Transverse colon (tissue), 4 donors: Measurements from ENCODE around the gene ZFAND3. TPM values are rescaled to one million over a fixed set of nuclear protein-coding genes. Genes with fewer than 3 reads are reported as not detected.

Source experiments
- DNase-seq: peaks from one replicate; pipeline ENCODE4 v3.0.0-alpha.2; 2019
- H3K27ac ChIP-seq, 4 donors: fragments of 200-600 bp; sonication (generic); 2 replicates each; pipeline ENCODE4 v1.5.1; 2016 to 2018; ENCODE audit warnings: inconsistent platforms in 4 of 4
- H3K27me3 ChIP-seq: fragments of 200-600 bp; sonication (generic); 2 replicates; pipeline ENCODE4 v1.5.1; 2017; ENCODE audit warnings: inconsistent platforms
- H3K36me3 ChIP-seq, 4 donors: fragments of 200-600 bp; sonication (generic); 2 replicates each; pipeline ENCODE4 v1.5.1; 2017 to 2019; ENCODE audit warnings: inconsistent platforms in 4 of 4
- H3K4me1 ChIP-seq, 4 donors: fragments of 200-600 bp; sonication (generic); 2 replicates each; pipeline ENCODE4 v1.5.1; 2017 to 2020; ENCODE audit warnings: inconsistent platforms in 4 of 4
- H3K4me3 ChIP-seq, 4 donors: fragments of 200-600 bp; sonication (generic); 1 replicate in 1 of 4; 2 replicates in 3 of 4; pipeline versions ENCODE4 v1.5.1 to v1.6.1; 2017 to 2019; ENCODE audit warnings: inconsistent platforms in 4 of 4
- H3K9me3 ChIP-seq, 2 donors: fragments of 200-600 bp; sonication (generic); 2 replicates each; pipeline ENCODE4 v1.5.1; 2017 to 2019; ENCODE audit warnings: inconsistent platforms in 2 of 2
- EP300 ChIP-seq: sonication (generic); formaldehyde crosslinking; IDR thresholded peaks from one replicate; pipeline ENCODE4 v1.6.1; 2017; ENCODE audit warnings: antibody characterized with exemption, low read depth
- POLR2A ChIP-seq: fragments of 450-650 bp; IDR thresholded peaks from one replicate; pipeline ENCODE4 v1.6.1; 2016; ENCODE audit warnings: antibody characterized with exemption, mild to moderate bottlenecking, moderate library complexity
- POLR2AphosphoS5 ChIP-seq, 3 donors: sonication (generic); formaldehyde crosslinking; IDR thresholded peaks; one replicate each; pipeline ENCODE4 v1.6.1; 2016; ENCODE audit warnings: antibody characterized with exemption in 3 of 3
- WGBS, 2 donors: methylation state at CpG; one replicate each; pipeline ENCODE4 v1.1.5; 2018; ENCODE audit warnings: low coverage in 1 of 2; 5-methylcytosine and 5-hydroxymethylcytosine counted together
- in situ Hi-C, 4 donors: fragments of 200-750 bp; cut with MboI; loops; one replicate each; pipeline versions ENCODE4 v1.15.0 to v1.15.1; 2017; ENCODE audit warnings: low sequenced_read_pairs in 3 of 4, low pct_ligation_motif_present in 1 of 4, low pct_unique_long_range_greater_than_20kb in 1 of 4
- intact Hi-C: fragments of 100-400 bp; cut with DNase I; formaldehyde crosslinking; loops from one replicate; pipeline ENCODE4 v1.15.1; 2023; ENCODE audit warnings: low total_unique reads
- total RNA-seq, 4 donors: library from RNA; depleted of rRNA; stranded (reverse); fragments of >200 nt; gene quantifications; one replicate each; pipeline ENCODE4 v1.1.0, GENCODE V29; 2016
- TF ChIP-seq, protein P1 (sequence below), 5 experiments: fragments of 200-600 bp in 3 of 5; fragments of 450-650 bp in 2 of 5; sonication (generic) in 3 of 5; IDR thresholded peaks; 1 replicate in 2 of 5; 2 replicates in 3 of 5; pipeline ENCODE4 v1.5.1; 2016 to 2017; ENCODE audit warnings: antibody characterized with exemption in 5 of 5, inconsistent platforms in 3 of 5, mild to moderate bottlenecking in 2 of 5, moderate library complexity in 1 of 5

ZFAND3 gene
- total RNA-seq, 4 donors from 2014 or later, result 20.5 to 83.4 (median 36.5) TPM

DNA sequence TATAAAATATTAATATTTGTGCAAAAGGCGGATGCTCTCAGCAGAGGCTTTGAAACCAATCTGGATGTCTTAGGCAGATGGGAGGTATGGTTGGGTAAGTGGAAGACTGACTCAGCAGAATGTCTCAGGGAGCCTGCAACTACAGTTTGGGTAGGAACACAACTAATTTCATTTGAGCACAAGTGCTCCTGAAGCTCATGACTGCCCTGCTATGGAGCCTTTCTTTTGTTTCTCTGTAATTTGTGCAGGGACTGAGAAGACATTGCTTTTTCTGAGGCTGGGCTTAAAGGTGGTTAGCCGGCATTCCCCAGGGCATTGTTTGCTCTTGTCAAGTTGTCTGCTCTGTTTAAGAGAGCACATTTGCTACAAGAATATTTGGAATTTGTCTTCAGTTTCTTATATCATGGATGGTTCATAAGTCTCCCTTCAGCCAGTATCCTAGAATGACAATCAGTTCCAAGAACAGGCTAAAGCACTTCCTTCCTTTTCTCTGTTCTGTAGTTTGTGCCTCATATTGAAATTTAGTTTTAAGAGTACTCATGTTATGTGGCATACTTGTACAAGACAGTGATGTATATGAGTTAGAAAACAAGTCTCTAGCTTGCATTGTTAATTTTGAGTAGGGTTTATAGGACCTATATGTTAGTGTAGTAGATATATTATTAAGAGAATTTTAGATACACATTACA, 208.3 kb downstream of the ZFAND3 start:
- Histone ChIP-seq H3K4me3 (no peak overlapping the region), H3K4me1 (peaks cover 0 to 18% (median 8%) of the 10 kb centered on the region in 4 donors), H3K9me3 (no peaks in the 10 kb centered on the region), H3K27ac (no peak overlapping the region), H3K36me3 (no peaks in the 10 kb centered on the region), H3K27me3 (no peaks in the 10 kb centered on the region)
- intact Hi-C loops, result no loop called here
- in situ Hi-C loops, result loop anchor here in 2 of 4 donors (25.0 kb wide), 1 partner anchor 459 kb away; no protein-coding TSS in a partner anchor
- no peak for DNase-seq
- TF ChIP-seq EP300 (no peak), POLR2AphosphoS5 (IDR thresholded peaks at IDR 0.05) (no peak), POLR2A (no peak)
- TF ChIP-seq, protein P1, sequence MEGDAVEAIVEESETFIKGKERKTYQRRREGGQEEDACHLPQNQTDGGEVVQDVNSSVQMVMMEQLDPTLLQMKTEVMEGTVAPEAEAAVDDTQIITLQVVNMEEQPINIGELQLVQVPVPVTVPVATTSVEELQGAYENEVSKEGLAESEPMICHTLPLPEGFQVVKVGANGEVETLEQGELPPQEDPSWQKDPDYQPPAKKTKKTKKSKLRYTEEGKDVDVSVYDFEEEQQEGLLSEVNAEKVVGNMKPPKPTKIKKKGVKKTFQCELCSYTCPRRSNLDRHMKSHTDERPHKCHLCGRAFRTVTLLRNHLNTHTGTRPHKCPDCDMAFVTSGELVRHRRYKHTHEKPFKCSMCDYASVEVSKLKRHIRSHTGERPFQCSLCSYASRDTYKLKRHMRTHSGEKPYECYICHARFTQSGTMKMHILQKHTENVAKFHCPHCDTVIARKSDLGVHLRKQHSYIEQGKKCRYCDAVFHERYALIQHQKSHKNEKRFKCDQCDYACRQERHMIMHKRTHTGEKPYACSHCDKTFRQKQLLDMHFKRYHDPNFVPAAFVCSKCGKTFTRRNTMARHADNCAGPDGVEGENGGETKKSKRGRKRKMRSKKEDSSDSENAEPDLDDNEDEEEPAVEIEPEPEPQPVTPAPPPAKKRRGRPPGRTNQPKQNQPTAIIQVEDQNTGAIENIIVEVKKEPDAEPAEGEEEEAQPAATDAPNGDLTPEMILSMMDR (IDR thresholded peaks at IDR 0.05), result no peak
- 90% methylated on average over 2 of the region's 2 CpGs; no CpG with 5 or more reads in 1 of the 2 donors for WGBS, 2 donors

DNA sequence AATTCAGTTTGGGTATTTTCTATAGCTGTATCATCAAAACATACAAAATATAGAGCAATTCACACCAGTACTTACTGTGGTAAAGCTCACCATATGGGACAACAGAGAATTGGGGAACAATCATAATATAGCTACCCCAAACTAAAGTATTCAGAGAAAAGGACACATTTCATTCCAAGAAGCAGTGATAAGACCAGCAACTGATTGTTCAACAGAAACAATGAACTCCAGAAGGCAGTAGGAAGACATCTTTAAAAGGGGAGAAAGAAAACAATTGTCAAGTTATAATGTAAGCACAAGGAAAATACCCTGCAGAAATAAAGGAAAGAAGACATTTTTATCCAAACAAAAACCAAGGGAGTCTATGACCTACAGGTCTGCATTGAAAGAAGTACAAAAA, 210.9 kb downstream of the ZFAND3 start:
- Histone ChIP-seq H3K9me3 (no peaks in the 10 kb centered on the region), H3K27ac (no peak overlapping the region), H3K27me3 (no peaks in the 10 kb centered on the region), H3K4me1 (peaks cover 0 to 31% (median 20%) of the 10 kb centered on the region in 4 donors), H3K36me3 (no peaks in the 10 kb centered on the region), H3K4me3 (no peak overlapping the region)
- no peak for DNase-seq
- in situ Hi-C loops, result loop anchor here in 2 of 4 donors (25.0 kb wide), 1 partner anchor 457 kb away; no protein-coding TSS in a partner anchor
- intact Hi-C loops, result no loop called here
- TF ChIP-seq, protein P1 (IDR thresholded peaks at IDR 0.05), result no peak
- TF ChIP-seq EP300 (no peak), POLR2A (no peak), POLR2AphosphoS5 (IDR thresholded peaks at IDR 0.05) (no peak)

DNA sequence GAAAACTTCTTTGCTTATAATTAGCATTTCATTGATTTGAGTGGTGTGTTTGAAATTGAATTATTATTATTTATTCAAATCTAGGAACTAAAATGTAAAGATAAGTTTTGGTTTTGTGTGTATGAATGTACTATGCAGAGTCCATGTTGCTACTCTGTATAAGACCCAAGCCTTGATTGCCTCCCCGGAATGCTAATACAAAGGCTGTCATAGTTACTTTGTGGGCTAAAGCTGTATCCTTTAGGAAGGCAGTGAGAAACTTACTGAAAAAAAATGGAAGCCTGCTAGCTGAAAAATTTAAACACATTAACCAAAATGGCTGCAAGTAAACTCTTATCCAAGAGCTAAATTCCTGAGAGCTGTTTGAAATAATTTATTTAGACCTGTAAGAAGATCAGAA, 213.3 kb downstream of the ZFAND3 start:
- Histone ChIP-seq H3K4me1 (peaks cover 0 to 21% (median 11%) of the 10 kb centered on the region in 4 donors), H3K27ac (no peak overlapping the region), H3K4me3 (no peak overlapping the region), H3K36me3 (no peaks in the 10 kb centered on the region), H3K27me3 (no peaks in the 10 kb centered on the region), H3K9me3 (no peaks in the 10 kb centered on the region)
- in situ Hi-C loops (loop anchor here in 2 of 4 donors (25.0 kb wide), 1 partner anchor 455 kb away; no protein-coding TSS in a partner anchor), intact Hi-C loops (no loop called here)
- DNase-seq, result no peak
- 88% methylated on average over 1 of the region's 1 CpG; no CpG with 5 or more reads in 1 of the 2 donors for WGBS, 2 donors
- TF ChIP-seq EP300 (no peak), POLR2A (no peak), POLR2AphosphoS5 (IDR thresholded peaks at IDR 0.05) (no peak)
- TF ChIP-seq, protein P1 (IDR thresholded peaks at IDR 0.05), result no peak

DNA sequence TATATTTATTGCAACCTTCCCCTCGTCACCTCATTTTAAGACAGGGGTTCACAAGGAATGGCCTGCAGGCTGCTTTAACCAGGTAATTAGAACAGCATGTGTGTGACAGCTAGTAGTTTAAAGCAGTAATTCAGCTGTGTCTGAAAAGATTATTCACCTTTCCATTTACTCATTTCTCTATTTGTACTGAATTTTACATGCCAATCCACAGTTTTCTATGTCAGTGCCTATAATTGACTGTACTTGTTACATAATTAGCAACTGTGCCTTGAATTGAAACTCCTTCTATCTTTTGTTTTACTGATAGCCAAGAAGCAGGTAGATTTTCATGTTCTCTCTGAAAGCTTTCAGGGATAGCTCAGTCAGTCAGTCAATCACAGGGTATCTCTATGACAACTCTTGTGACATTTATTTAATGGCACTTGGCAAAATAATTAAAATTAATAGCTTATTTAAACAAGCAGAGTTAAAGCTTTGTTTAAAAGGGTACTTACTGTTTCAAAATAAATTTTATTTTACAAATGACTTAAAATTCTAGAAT, 214.0 kb downstream of the ZFAND3 start:
- H3K9me3 ChIP-seq, result no peaks in the 10 kb centered on the region
- H3K27me3 ChIP-seq, result no peaks in the 10 kb centered on the region
- peaks cover 0 to 18% (median 9%) of the 10 kb centered on the region in 4 donors for H3K4me1 ChIP-seq
- intact Hi-C loops, result no loop called here
- in situ Hi-C loops, result loop anchor here in 2 of 4 donors (25.0 kb wide), 1 partner anchor 454 kb away; no protein-coding TSS in a partner anchor
- TF ChIP-seq POLR2AphosphoS5 (IDR thresholded peaks at IDR 0.05) (no peak), EP300 (no peak), POLR2A (no peak)
- TF ChIP-seq, protein P1 (IDR thresholded peaks at IDR 0.05), result no peak
- DNase-seq, result no peak
- WGBS, 2 donors, result 83% methylated on average over 1 of the region's 1 CpG; no CpG with 5 or more reads in 1 of the 2 donors
- no peaks in the 10 kb centered on the region for H3K36me3 ChIP-seq
- H3K27ac ChIP-seq, result no peak overlapping the region
- no peak overlapping the region for H3K4me3 ChIP-seq
